ENCODE data around the gene RND3.

Gene RND3

GRCh38 chr2:150441784-150442183 is 45.7 kb downstream of the RND3 start:
- no peak for DNase-seq (ENCODE audit: low read depth)

DNA sequence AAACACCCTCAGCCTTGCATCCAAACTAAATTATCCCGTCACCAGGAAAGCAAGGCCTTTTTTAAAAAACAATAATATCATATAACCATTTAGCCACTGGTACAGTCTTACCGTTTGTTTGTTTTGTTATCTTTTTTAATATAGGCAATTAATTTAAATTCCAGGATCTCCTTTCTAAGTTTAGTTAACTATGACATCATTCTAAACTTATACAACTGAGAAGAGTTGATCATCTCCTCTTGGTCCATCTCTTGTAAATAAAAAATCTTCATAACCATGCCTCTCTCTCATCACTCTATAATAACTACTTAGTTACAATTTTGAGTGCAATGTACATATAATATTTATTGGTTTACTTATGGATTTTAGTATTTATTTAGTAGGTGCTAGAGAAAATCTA is 46.2 kb downstream of the RND3 start:
- no peak for DNase-seq (ENCODE audit: low read depth)

DNA sequence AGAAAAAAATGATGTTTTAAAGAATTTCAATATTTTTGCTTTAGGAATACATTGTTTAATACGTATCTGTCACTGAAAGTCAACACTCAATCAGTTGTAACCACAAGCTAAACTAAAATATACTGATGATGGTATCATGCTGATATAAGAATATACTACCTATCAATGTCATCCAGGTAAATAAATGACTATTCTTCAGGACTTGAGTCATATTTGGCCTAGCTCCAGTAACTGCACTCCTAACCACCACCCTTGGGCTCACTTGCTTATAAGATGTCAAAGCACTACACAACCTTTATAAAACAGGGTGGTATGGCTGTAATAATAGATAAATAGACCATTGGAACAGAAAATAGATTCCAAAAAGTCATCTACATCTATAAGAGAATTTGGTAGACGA is 48.8 kb downstream of the RND3 start:
- DNase-seq (ENCODE audit: low read depth): no peak

DNA sequence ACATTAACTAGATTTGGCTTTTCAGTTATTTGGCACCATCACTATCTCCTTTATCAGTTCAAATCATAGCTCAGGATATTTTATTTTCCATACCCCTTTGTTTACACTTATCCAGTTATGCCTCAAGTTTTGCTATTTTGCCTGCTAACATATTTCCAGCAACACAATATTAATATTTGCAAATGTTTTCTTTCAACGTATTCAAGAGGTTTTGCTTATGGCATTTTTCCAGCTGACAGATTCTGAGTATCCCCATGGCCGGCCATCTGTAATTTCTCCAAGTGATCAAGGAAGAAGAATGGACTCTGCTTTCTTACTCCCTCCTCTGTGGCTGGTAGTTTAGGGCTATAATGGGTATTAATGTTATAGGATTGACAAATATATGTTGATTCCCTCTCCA is 49.4 kb downstream of the RND3 start:
- no peak for DNase-seq (ENCODE audit: low read depth)

GRCh38 chr2:150432312-150432625 is 55.2 kb downstream of the RND3 start:
- no peak for DNase-seq (ENCODE audit: low read depth)

GRCh38 chr2:150431561-150432311 is 55.7 kb downstream of the RND3 start:
- no peak for DNase-seq (ENCODE audit: low read depth)

GRCh38 chr2:150429384-150429961 is 58.0 kb downstream of the RND3 start:
- DNase-seq (ENCODE audit: low read depth): no peak

DNA sequence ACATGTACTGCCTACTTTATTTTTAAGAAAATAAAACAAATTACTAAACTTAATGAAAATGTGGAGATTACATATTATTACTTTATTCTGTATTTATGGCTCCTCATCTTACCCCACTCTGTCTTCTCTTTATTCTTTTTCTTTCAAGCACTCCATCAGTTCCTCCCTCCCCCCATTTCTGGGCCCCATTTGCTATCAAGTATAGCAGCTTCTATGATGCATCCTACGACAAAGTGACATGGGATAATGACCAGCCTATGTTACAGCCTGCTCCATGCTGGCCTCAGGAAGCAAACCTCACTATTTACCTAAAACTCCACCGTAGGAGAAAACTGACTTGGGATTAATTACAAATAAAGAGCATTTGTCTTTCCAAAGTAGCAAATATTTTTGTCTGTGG is 58.8 kb downstream of the RND3 start:
- DNase-seq (ENCODE audit: low read depth): no peak

DNA sequence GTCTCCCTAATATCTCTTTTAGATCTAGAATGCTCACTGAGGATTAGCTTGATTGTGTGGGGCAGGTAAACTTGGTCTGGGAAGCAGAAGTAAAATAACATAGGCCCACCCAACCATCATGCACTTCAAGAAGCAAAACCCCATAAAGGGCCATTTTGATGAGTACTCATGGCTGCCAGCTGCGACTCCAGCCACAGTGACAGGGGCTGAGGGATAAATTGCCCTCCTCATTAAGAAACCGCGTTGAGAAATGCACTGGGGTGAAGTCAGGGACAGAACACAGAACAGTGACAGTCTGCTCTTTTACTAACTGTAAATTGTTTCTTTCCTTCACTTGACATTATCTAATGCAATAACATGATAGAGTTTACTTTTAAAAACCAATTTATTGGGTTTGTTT is 60.2 kb downstream of the RND3 start:
- DNase-seq (ENCODE audit: low read depth): no peak

GRCh38 chr2:150426724-150427123 is 60.7 kb downstream of the RND3 start:
- no peak for DNase-seq (ENCODE audit: low read depth)

DNA sequence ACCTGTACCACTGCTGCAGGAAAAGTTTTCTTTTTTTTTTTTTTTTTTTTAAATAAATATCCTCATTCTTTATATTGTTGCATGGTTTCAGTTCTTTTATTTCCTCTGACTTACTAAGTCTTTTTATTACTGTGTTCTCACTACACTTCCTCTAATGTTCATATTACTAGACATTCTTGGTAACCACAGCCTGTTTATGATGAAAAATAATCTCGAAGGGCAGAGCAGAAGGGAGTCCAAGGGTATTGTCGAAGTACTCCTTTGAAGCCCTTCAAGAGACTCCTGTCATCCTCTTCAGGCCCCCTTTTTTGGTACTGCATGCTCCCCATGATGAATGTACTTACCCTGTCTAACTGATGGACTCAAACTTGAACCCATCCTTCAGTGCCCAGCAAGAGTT is 61.2 kb downstream of the RND3 start:
- no peak for DNase-seq (ENCODE audit: low read depth)

- DNase-seq (ENCODE audit: low read depth): no peak
These were observed 62.1 kb downstream of the RND3 start for GRCh38 chr2:150425121-150425955.

DNA sequence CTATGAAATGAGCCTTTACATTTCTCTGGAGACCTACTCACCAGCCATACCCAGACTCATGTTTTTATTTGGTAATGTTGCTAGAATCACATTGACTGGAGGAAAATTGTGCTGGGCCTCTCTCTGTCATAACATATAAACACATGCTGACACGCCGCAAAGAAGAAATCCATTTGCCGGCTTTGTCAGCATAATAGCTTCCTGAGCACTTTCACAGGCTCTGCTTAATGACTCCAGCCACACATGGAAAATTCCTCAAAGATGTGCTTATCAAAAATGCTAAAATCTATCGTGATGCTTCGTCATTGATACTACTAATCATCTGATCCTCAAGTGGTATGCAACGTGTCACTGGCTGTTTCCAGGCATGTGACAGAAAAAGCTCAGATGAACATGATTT is 63.1 kb downstream of the RND3 start:
- DNase-seq (ENCODE audit: low read depth): no peak

- DNase-seq (ENCODE audit: low read depth): no peak
These were observed 66.3 kb downstream of the RND3 start for GRCh38 chr2:150421126-150421651.

DNA sequence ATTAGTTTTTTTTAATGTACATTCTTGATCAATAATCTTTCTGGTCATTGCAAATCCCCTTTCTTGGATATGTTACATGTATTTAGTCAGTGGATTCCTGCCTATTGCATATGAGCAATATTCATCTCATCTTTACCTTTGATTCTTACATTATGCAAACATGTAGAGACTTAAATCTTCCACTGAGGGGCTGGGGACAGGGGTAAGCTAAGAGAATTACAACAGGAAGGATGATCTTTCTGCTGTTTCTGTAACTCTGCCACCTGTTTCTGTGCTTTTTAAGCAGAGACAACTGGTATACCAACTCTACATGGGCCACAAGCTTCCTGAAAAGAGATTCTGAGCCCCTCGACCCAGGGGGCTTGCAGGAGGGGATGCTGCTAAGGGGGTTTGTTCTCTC is 68.6 kb downstream of the RND3 start:
- DNase-seq (ENCODE audit: low read depth): no peak

All from stimulated activated CD8-positive, alpha-beta memory T cell treated with anti-CD3 and anti-CD28 coated beads, Interleukin-12 subunit alpha, Interleukin-12 subunit beta, amount 100 ng/mL, for 1 hour (primary cell).